ENCODE data around the gene ARHGEF4.

DNA sequence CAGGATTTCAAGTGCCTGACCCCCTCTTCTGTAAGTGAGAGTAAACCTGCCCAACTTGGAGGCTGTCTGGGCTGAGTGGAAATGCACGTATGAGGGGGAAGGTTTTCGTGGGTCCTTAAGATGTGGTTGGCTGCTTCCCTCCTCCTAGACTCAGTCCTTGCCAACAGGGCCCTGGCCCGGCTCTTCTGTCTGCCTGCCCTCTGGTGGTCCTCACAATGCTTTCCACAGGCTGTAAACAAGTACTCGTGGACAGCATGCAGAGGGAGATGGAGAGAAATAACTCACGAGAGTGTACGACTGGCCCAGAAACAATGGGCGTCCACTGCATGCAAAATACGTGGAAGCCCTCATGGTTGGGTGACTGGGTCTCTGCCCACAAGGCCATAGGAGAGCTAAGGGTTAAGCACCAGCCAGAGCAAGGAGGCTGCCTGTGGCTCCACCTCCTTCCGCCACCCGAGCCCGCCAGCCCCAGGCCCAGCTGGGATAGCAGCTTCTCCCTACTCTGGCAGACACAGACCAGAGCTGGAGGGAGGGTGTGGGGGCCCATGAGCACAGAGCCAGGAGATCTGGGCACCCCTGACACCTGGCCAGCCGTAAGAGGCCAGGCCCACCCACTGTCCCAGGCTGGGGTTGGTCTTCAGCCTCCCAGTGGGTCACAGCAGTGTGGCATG is 17.0 kb upstream of the ARHGEF4 start:
- TF ChIP-seq POLR2AphosphoS5 (IDR thresholded peaks at IDR 0.05; ENCODE audit: borderline replicate concordance, low read depth, low read length) (no peak), EZH2 (IDR thresholded peaks at IDR 0.05) (no peak), FOXP2 (optimal IDR thresholded peaks at IDR 0.05; ENCODE audit: control extremely low read depth, extremely low read length, insufficient read depth) (no peak)

All from SK-N-MC (cell line).